ENCODE results near the gene NAV1. TPM values are rescaled to one million over a fixed set of nuclear protein-coding genes. Genes with fewer than 3 reads are reported as not detected.

The NAV1 gene
- total RNA-seq, 2 experiments from 2014 or later = 1.6 to 2.1 TPM

- ATAC-seq (no peak), DNase-seq (no peak)
- H3K4me1 Mint-ChIP-seq (ENCODE audit: low read depth) = peaks cover 28% of the 10 kb centered on the region
- H3K27ac Mint-ChIP-seq = no peak overlapping the region
- H3K9me3 Mint-ChIP-seq = no peaks in the 10 kb centered on the region
- CTCF ChIA-PET = interaction anchor here (1.0 to 30.4 kb wide), 4 partner anchors 1 to 56 kb away, joined by 3 to 796 read pairs (median 404); partner anchors contain the start of gene CSRP1
- intact Hi-C loops (cut with micrococcal nuclease) = no loop called here
- no peaks in the 10 kb centered on the region for H3K36me3 Mint-ChIP-seq (ENCODE audit: low read depth)
- H3K4me3 Mint-ChIP-seq = no peak overlapping the region
- POLR2A ChIA-PET = no interaction called here
- H3K27me3 Mint-ChIP-seq = no peaks in the 10 kb centered on the region
- TF ChIP-seq CTCF (IDR thresholded peaks at IDR 0.05) = no peak
These were observed 35.3 kb upstream of the NAV1 start for GRCh38 chr1:201503397-201504176.

GRCh38 chr1:201504179-201504631 lies 34.7 kb upstream of the NAV1 start:
- POLR2A ChIA-PET = no interaction called here
- Mint-ChIP-seq H3K4me1 (ENCODE audit: low read depth) (peaks cover 29% of the 10 kb centered on the region), H3K27me3 (no peaks in the 10 kb centered on the region), H3K27ac (no peak overlapping the region), H3K4me3 (no peak overlapping the region), H3K9me3 (no peaks in the 10 kb centered on the region), H3K36me3 (ENCODE audit: low read depth) (no peaks in the 10 kb centered on the region)
- intact Hi-C loops (cut with micrococcal nuclease) = no loop called here
- no peak for TF ChIP-seq CTCF (IDR thresholded peaks at IDR 0.05)
- CTCF ChIA-PET = interaction anchor here (2.5 to 30.4 kb wide), 3 partner anchors 1 to 56 kb away, joined by 12 to 796 read pairs (median 796); partner anchors contain the start of gene CSRP1
- ATAC-seq = no peak
- no peak for DNase-seq

GRCh38 chr1:201504799-201505502 lies 34.0 kb upstream of the NAV1 start:
- no peaks in the 10 kb centered on the region for H3K9me3 Mint-ChIP-seq
- intact Hi-C loops (cut with micrococcal nuclease) = no loop called here

GRCh38 chr1:201505503-201505890 lies 33.4 kb upstream of the NAV1 start:
- Mint-ChIP-seq H3K36me3 (ENCODE audit: low read depth) (no peaks in the 10 kb centered on the region), H3K9me3 (no peaks in the 10 kb centered on the region), H3K27ac (no peak overlapping the region), H3K4me1 (ENCODE audit: low read depth) (peaks cover 33% of the 10 kb centered on the region), H3K4me3 (peak overlapping the region; percentile 92), H3K27me3 (no peaks in the 10 kb centered on the region)
- intact Hi-C loops (cut with micrococcal nuclease) = no loop called here
- DNase-seq (no peak), ATAC-seq (no peak)
- POLR2A ChIA-PET = interaction anchor here (1.0 to 1.4 kb wide), 2 partner anchors 22 to 24 kb away, joined by 3 to 4 read pairs; no protein-coding TSS in a partner anchor
- CTCF ChIA-PET = interaction anchor here (1.3 to 30.4 kb wide), 4 partner anchors 1 to 70 kb away, joined by 5 to 796 read pairs (median 404); partner anchors contain the start of gene CSRP1
- TF ChIP-seq CTCF (IDR thresholded peaks at IDR 0.05) = no peak

More at GRCh38 chr1:201504799-201505502, 34.0 kb upstream of the NAV1 start:
- ChIA-PET POLR2A (interaction anchor here (1.0 kb wide), 1 partner anchor 23 kb away, joined by 3 read pairs; no protein-coding TSS in a partner anchor), CTCF (interaction anchor here (1.3 to 30.4 kb wide), 4 partner anchors 0 to 69 kb away, joined by 5 to 796 read pairs (median 404); partner anchors contain the start of gene CSRP1)
- no peak overlapping the region for H3K27ac Mint-ChIP-seq
- H3K27me3 Mint-ChIP-seq = no peaks in the 10 kb centered on the region
- ATAC-seq (no peak), DNase-seq (no peak)
- peaks cover 32% of the 10 kb centered on the region for H3K4me1 Mint-ChIP-seq (ENCODE audit: low read depth)
- H3K36me3 Mint-ChIP-seq (ENCODE audit: low read depth) = no peaks in the 10 kb centered on the region
- no peak for TF ChIP-seq CTCF (IDR thresholded peaks at IDR 0.05)
- H3K4me3 Mint-ChIP-seq = peak overlapping the region; percentile 92

All from activated CD8-positive, alpha-beta T cell treated with anti-CD3 and anti-CD28 coated beads for 36 hours (primary cell).